Activated CD4-positive, CD25-positive, alpha-beta regulatory T cell treated with anti-CD3 and anti-CD28 coated beads, Interleukin-2, amount 50 U/mL, for 24 hours (primary cell): ENCODE measurements around the gene SUCNR1.
"Not testable (repeated sequence)": the region's sequence is repeated elsewhere in the genome, so short reads cannot be mapped to it uniquely, and the experiment has no call there.

Experiments
- ATAC-seq, 2 donors: fragments of 150-1000 bp; cut with Tn5 transposase; one replicate each; pipeline ENCODE4 v1.10.0; 2021; ENCODE audit warnings: mild to moderate bottlenecking in 1 of 2, moderate library complexity in 1 of 2

SUCNR1 gene

DNA sequence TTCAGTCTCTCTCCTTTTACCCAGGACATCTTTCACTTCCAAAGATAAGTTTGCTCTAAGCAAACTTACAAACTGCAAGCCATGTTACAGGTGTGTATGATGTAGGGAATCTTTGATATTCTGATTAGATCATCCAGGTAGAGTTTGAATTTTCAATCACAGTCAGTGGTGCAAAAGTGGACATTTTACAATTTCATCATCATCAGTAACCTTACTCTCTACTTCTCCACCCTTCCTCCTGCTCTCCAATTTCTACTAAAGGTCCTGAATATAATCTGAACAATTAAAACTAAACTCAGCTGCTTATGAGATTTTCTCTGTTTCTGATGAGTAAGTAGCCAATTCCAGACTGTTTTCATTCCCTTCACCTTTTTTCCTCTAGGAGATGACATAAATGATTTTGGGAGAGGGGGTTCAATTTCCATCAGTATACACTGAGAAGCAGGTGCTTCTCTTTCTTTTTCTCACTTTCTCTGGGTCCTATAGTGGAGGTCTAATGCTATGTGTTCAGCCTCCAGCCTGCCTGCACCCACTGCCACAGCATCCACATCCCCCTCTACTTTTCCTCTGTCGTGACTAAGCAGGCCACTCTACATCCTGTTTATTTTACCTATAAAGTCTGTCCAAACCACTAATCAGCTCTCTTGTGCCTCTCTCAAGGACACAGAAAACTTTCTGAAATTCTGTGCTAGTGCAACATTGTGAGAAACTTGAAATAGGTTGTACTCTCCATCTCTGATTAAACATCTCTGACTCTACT is 27.6 kb downstream of the SUCNR1 start:
- ATAC-seq = peak in 1 of 2 donors; percentile 20

DNA sequence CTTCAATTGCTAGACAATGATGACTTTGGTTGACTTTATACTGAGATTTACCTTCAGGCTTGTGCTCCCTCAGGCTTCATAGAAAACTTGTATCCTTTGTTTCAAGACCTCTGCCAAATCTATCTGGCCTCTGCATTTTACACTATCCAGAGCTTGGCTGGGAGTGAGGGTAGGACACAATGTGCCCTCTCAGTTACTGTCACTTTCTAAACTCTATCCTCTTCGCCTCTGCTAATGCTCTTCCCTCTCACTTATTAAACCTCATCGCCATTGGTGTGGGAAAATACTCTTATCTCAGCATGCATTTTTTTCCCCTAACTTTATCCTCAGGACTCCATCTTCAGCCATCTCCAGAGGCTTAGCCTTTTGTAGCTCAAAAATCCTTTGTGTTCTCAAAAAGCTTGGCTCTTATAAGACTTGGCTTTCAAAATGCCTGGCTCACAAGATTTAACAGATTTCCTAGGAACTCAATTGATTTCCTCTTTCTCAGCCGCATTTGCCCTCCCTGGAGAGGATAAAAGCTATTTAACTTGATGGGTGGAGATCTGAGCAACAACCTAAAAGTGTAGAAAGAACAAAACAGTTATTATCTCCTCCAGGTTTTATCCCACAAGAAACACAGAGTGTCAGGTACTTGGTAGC is 28.3 kb downstream of the SUCNR1 start:
- ATAC-seq = no peak

DNA sequence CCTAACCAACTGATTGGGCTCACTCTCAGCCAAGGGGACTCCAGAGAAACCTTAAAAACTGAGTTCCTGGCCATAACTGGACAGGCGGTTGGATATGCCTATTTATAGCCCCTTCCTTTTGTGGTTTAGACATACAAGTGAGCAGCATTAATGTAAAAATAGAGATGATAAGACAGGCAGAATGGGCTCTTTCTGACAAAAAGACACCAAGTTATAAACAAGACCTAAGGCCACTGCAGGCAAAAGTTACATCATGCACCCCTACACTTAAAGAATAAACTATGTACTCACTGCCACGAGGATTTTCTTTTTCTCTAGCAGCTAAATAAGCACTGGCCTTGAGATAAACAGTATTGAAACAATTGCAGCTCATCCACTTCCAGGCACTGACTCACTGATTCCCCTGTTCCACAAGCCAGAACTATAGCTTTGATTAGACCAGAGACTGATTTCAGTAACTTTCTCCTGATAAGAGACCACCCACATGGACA is 30.1 kb downstream of the SUCNR1 start:
- no peak for ATAC-seq

DNA sequence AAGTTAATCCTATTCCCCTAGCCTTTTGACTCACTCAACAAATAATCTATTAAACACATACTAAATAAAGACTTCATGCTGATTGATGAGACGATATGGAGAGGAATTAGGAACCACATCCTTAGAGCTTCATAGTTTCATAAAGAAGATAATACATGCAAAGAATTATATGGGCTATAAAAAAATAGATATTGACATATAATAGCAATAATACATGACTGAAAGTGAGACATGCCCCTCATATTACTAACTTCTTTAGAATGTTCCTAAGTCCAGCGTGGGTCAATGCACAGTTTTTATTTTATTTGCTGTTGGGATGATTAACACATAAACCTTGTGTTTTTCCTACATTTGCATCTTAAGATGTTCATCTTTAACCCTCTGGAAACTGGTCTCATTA is 32.2 kb downstream of the SUCNR1 start:
- ATAC-seq = no peak

DNA sequence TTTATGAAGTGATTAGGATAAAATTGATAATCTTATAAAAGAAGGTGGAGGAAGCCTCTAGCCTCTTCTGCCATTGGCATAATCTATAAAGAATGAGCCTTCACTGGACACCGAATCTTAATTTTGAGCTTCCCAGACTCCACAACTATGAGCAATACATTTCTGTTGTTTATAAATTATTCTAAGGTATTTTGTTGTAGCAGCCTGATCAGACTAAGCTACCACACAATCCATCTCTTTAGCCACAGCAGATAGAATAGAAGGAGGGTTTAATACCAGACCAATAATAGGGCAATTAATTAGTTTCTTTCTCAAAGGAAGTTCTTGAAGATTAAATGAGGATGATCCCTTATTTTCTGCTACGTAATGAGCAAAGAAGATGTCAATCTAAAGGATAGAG is 33.3 kb downstream of the SUCNR1 start:
- no peak for ATAC-seq

DNA sequence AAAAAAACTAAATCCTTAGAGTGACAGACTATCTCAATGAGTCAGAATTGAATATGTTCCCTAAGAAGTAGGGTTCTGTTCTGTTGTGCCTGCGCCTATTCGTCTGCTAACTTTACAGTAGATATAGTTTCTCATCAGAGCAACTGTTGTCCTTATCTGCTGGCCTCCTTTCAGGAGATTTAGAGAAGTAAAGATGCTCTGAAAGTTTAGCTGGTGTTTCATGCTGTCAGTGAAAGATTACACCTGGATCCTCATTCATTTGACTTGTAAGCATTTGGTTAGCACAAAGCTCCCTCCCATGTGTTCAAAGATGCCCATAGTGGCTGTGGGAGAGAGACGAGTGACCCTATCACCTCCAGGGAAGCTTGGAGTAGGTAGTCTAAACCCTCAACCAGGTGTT is 35.0 kb downstream of the SUCNR1 start:
- ATAC-seq = no peak

DNA sequence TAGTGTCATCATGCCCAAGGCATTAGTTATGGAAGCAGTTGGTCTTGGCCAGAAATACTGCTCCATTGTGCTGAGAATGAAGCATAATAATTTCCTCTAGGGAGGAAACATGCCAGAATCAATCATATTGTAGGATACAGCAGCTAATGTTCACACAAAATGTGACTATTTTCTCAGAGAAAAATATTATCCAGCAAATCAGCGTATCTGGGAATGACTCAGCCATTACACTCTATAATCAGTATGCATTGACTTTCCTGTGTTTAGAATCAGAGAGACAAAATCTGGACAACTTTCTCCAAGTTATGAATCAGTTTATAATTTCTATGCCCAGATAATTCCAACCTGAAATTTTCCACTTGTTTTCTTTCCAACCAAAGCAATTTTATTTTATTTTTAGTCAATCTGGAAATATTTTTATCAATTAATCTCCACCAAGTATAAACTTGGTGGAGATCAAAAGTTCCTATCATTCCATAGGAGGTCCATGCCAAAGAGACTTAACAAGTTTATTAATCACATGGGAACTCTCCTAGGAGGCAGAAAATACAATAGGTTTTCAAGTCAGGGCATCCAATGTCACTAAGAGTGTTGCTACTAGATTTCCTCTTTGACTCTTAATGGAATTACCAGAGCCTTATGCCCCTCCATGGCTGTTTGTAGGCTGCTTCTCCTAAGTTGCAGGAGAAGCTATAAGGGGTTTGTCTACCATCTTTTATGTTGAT is 36.4 kb downstream of the SUCNR1 start:
- no peak for ATAC-seq

DNA sequence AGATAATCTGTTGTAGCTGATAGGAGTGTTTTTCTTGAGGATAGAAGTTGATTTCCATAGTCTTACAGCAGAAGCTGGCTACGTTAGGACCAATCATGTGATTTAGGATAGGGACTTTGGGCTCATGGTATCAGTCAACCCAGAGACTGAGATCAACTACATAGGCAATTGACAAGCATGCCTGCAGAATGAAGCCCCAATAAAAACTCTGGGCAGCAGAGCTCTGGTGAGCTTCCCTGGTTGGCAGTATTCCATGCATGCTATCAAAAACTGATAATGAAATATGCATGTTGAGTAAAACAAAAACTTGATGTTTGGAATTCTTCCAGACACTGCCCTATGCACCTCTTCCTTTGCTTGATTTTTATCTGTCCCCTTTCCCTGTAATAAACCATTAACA is 38.0 kb downstream of the SUCNR1 start:
- no peak for ATAC-seq

DNA sequence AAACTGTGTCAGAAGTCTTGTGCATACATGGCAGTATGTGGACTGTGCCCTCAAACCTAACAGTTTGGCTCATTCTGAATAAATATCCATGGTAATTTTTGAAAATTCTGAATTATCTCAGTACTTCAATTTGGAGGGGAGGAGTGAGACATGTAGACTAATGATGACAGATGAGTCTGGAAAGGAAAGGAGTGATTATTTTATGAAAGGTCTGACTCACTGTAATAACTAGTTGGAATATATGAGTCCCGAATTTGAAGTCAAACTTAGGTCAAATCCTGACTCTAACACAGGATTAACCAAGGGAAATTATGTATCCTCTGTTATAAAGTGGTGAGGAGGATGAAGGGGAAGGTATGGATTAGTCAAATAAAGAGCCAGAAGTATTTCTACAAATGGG is 38.6 kb downstream of the SUCNR1 start:
- no peak for ATAC-seq

DNA sequence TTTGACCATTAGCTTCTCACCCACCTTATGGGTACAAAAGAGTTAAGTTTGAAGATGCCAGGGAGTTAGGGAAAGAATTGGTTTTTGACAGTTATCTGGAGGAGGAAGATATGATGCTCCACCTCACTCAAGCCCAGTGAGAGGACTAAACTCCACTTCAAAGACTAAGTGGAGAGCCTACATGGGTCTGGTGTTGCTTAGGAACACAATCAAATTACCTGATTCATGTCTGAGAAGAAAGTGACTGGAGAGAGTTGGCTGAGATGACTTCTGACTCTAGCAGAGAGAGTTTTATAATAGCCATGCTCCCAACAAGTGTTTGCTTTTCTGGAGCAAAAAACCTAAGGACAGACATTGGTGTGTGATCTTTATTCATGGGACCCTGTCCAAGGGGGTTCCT is 43.3 kb downstream of the SUCNR1 start:
- no peak for ATAC-seq

DNA sequence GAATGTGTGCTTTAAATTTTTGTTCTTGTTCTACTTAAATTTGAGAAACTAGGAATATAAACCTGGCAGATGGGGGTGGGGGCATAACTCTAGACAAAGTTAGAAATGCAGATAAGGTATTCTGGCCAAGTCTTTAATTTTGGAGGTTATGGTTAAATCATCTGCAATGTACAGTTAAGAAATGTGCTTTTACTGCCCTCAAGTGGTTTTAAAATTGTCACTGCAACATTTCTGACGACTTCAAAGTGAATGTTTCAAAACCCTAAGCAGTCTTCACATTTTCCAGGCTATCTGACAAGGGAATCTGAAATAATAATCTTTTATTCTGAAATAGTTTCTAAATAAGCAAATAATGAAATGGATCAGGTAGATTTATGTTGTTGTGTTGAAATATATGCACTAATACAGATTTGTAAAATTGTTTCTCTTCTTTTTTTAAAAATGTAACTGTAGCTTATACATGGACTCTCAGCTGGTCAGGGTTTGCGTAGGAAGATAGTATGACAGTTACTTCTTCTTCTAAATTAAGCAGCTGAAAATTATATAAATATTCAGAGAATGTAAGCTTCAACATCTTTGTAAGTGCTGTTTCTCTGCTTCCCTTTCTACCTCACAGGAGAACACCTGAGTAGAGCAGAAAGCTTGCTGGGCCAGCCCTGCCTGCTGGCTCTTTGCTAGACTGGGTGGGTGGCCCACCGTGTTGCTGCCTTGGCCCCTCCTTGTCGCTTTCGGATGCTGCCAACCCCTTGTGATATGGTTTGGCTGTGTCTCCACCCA is 45.0 kb downstream of the SUCNR1 start:
- ATAC-seq = no peak

DNA sequence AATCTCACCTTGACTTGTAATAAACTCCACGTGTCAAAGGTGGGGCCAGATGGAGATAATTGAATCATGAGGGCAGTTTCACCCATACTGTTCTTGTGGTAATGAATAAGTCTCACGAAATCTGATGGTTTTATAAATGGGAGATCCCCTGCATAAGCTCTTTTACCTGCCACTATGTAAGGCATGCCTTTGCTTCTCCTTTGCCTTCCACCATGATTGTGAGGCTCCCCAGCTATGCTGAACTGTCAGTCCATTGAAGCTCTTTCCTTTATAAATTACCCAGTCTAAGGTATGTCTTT is 45.5 kb downstream of the SUCNR1 start:
- peak; percentile 35 to 43 for ATAC-seq

DNA sequence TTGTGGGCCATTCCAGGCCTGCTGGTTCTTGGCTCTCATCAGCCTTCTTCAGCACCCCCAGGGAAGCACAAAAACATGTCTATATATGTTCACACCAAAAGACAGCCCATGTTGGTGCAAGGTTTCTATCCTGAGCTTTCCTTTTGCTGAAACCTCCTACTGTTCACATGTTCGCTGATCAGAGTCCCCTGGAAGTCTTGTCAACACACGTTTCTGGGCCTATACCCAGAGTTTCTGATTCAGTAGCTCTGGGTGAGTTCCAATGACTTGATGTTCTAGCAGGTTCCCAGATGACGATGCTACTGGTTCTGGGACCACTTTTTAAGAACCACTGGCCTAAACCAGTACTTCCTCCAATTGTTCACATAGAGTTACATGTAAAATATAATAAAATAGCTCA is 46.0 kb downstream of the SUCNR1 start:
- ATAC-seq = no peak

DNA sequence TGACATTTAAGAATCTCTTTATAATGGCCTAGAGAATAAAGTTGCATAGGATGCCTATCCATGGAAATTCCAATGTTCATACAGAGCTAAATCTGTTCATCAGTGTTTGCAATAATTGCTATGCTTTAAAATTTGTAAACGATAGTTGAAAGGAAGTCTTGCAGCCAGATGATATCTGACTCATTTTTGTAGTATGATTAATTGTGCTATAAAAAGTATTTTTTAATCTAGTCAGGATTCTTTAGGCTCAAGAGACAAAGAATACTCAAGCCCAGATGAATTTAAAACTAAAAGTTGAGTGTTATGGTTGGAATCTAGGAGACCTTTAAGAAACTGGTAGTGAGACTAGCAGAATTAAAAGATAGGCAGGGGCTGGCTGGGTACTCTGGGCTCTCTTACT is 50.5 kb downstream of the SUCNR1 start:
- ATAC-seq = peak in 1 of 2 donors; percentile 48

DNA sequence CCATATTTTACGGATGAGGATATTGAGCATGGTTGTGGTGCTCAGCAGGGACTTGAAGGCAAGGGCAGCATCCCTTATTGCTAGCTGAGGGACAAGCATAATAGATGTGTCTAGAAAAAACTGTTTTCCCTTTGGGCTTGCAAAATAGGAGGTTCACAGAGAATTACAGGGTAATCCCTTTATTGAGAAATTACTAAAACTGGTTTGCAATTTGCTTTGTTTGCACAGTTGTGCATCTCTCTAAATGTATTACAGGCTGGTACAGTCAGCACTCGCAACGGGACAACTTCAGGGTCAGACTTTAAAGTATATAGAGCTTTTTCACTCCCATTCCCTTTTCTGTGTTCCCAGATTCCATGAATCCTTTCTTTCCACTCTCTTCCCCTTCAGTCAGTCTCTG is 51.3 kb downstream of the SUCNR1 start:
- no peak for ATAC-seq

DNA sequence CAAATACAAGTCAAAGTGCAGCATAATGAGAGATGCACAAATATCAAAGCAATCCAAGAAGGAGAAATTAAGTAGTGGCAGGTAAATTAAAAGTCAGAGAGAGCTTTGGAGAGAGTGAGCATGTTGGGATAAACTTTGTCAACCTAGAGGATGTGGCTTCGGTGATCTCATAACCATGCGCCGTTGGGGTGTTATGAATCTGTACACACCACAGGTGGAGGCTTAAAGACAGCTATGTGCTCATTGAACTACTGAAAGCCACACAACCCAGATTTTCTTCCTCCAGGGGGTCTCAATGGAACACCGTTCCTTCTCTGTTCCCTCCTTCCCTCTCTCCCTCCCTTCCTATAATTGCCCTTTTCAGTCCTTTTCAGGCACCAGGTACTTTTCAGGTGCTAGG is 52.0 kb downstream of the SUCNR1 start:
- ATAC-seq = peak in 1 of 2 donors; percentile 49

DNA sequence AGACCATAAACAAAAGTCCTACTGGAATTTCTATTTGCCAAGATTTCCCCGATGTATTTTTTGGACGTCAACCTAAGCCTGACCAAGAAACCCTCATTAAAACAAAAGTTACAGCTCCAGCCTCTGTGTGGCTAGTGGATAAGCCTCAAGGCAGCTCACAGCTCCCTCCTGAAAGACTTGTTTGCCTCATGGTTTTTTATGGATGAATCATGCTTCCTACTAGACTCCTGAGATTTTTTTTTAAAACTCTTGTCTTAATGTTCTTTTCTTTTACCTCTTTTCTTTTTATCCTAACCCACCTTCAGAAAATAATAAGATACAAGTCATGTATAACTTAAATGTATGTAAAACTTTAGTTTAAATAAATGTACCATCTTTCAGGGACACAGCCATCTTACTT is 52.4 kb downstream of the SUCNR1 start:
- no peak for ATAC-seq

DNA sequence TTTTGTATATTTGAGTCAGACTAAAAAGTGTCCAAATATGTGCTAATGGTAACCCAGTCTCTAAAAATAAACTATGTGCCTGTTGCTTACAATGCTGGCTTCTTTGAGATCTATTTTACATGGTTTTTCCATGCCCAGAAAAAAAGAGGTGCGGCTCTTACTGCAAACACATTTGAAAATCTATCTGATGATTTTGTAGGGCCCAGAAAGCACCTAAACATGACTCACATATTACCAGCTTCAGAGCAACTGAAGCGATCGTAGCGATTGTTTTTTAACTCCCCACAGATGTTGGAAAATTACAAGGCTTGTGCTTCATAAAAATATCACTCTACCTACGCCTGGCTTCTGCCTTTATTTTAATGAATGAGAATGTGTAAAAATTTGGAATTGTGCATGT is 53.5 kb downstream of the SUCNR1 start:
- ATAC-seq = no peak

DNA sequence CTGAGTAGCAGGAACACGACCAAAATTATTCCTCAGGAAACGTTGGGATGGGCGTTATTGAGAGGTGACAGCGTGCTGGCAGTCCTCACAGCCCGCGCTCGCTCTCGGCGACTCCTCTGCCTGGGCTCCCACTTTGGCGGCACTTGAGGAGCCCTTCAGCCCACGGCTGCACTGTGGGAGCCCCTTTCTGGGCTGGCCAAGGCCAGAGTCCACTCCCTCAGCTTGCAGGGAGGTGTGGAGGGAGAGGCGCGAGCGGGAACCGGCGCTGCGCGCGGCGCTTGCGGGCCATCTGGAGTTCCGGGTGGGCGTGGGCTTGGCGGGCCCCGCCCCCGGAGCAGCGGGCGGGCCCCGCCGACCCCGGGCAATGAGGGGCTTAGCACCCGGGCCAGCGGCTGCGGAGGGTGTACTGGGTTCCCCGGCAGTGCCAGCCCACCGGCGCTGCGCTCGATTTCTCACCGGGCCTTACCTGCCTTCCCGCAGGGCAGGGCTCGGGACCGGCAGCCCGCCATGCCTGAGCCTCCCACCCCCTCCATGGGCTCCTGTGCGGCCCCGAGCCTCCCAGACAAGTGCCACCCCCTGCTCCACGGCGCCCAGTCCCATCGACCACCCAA is 54.6 kb downstream of the SUCNR1 start:
- not testable (repeated sequence) for ATAC-seq

DNA sequence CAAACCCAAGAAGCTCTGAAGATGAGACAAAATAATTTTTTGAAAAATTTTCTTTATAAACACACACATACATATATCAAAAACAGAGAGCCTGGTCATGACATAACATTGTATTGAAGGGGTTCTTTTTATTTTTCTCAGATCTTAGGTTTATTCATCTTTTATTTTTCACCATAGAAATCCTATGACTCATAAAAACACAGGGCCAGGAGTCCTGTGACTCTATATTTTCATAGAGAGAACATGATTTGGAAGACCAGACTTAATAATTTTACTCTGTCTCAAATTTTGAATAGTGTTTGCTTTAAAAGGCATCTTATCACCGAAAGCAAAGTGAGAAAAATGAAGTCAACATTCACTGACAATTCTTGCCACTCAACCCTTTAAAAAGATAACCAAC is 57.7 kb downstream of the SUCNR1 start:
- ATAC-seq = no peak

DNA sequence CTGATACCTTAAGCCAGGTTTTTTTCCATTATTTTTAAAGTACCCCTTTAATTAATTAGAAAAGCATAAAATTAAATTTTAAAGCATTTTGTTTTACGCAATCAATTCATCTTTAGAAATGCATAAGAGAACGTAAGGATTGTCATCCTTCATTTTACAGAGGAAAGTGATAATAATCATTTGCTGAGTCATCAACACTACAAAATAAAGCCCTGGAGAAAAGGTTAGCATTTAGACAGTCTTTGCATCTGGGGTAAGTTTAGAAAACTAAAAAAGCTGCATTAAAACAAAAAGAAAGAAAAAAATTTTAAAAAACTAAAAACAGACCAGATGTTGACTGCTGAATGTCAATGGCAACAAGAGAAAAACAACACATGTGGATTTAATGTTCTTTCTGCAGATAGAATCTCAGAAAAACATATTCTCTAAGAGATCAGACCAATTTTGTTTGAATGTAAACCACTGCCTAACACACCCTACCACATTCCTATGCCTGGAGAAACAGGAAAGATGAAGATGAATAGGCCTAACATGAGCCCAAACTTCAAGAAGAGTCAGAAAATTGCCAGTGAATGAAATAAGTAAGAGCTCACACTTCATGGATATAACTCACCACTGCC is 59.9 kb downstream of the SUCNR1 start:
- no peak for ATAC-seq
